Measurements from ENCODE around the gene TAF1C. TPM values are rescaled to one million over a fixed set of nuclear protein-coding genes. Genes with fewer than 3 reads are reported as not detected.

The TAF1C gene
- total and polyA plus RNA-seq, 2 of the 8 experiments (the other 6 are each of a cell fraction or from before 2014, with no cell fraction given) = 44.6 to 63.8 TPM

- TF ChIP-seq CHD7 (IDR thresholded peaks at IDR 0.05; ENCODE audit: insufficient replicate concordance, low read length) (no peak), TAF1 (IDR thresholded peaks at IDR 0.05; ENCODE audit: low read depth, low read length) (no peak), RXRA (IDR thresholded peaks at IDR 0.05; ENCODE audit: insufficient read depth, low read depth, low read length) (no peak), EGR1 (IDR thresholded peaks at IDR 0.05; ENCODE audit: borderline replicate concordance, low read depth, low read length) (no peak), JUND (IDR thresholded peaks at IDR 0.05; ENCODE audit: low read length) (peak; percentile 54; the same call in 1 of the 2 replicates), EZH2 (IDR thresholded peaks at IDR 0.05; ENCODE audit: low read depth, low read length, severe bottlenecking) (no peak), SP2 (IDR thresholded peaks at IDR 0.05; ENCODE audit: low read length) (no peak), JUN (IDR thresholded peaks at IDR 0.05; ENCODE audit: low read depth, low read length) (no peak), GABPA (IDR thresholded peaks at IDR 0.05; ENCODE audit: borderline replicate concordance, insufficient read depth, low read length) (no peak), SIRT6 (IDR thresholded peaks at IDR 0.05; ENCODE audit: low read length) (no peak), POLR2AphosphoS5 (IDR thresholded peaks at IDR 0.05; ENCODE audit: low read depth, low read length) (peak; percentile 29)
These were observed 11.3 kb downstream of the TAF1C start (continued) for GRCh38 chr16:84175350-84176081.
